CD8-positive, alpha-beta memory T cell (primary cell): ENCODE results near the gene TFF3. TPM values are rescaled to one million over a fixed set of nuclear protein-coding genes. Genes with fewer than 3 reads are reported as not detected.

Experiments
- CTCF ChIA-PET: fragments of 350-600 bp; sonication (Branson Sonifier 250); formaldehyde crosslinking; loops from one replicate; lab custom pipeline; 2021; ENCODE audit warnings: antibody characterized with exemption; lab: Charles Lee
- POLR2A ChIA-PET: fragments of 350-600 bp; sonication (Branson Sonifier 250); formaldehyde crosslinking; loops from one replicate; lab custom pipeline; 2021; ENCODE audit warnings: antibody characterized with exemption; lab: Charles Lee
- DNase-seq, 5 donors: peaks; one replicate each; pipeline versions ENCODE4 v3.0.0 to v3.0.0-alpha.2; 2020 to 2022; ENCODE audit warnings: mixed read lengths in 1 of 5
- H3K27ac ChIP-seq: one replicate; pipeline ENCODE4 v1.7.0; 2013; ENCODE audit warnings: low read depth, mild to moderate bottlenecking, low read length, moderate library complexity
- H3K27me3 ChIP-seq: 2 replicates; pipeline ENCODE4 v1.7.0; 2013; ENCODE audit warnings: low read length, mild to moderate bottlenecking; ENCODE audit not compliant: insufficient read depth, poor library complexity, severe bottlenecking
- H3K36me3 ChIP-seq: 2 replicates; pipeline ENCODE4 v1.7.0; 2013; ENCODE audit warnings: mild to moderate bottlenecking, low read length, moderate library complexity; ENCODE audit not compliant: insufficient read depth
- H3K4me1 ChIP-seq: 2 replicates; pipeline ENCODE4 v1.7.0; 2013; ENCODE audit warnings: mild to moderate bottlenecking, low read length, moderate library complexity; ENCODE audit not compliant: insufficient read depth
- H3K4me3 ChIP-seq: 2 replicates; pipeline ENCODE4 v1.7.0; 2013; ENCODE audit warnings: mild to moderate bottlenecking, low read length
- H3K9me3 ChIP-seq: 2 replicates; pipeline ENCODE4 v1.7.0; 2013; ENCODE audit warnings: mild to moderate bottlenecking, low read length
- H3K27ac Mint-ChIP-seq, 8 donors: one replicate each; pipeline ENCODE4 v1.8.0; 2020 to 2021; ENCODE audit warnings: mixed read lengths in 8 of 8, mild to moderate bottlenecking in 6 of 8, inconsistent platforms in 3 of 8, moderate library complexity in 3 of 8
- H3K27me3 Mint-ChIP-seq, 2 donors: one replicate each; pipeline ENCODE4 v1.8.0; 2020 to 2021; ENCODE audit warnings: mixed read lengths in 2 of 2, mild to moderate bottlenecking in 1 of 2, moderate library complexity in 1 of 2
- H3K36me3 Mint-ChIP-seq, 3 donors: one replicate each; pipeline ENCODE4 v1.8.0; 2020 to 2021; ENCODE audit warnings: mixed read lengths in 3 of 3, inconsistent platforms in 1 of 3, mild to moderate bottlenecking in 1 of 3
- H3K4me1 Mint-ChIP-seq, 3 donors: one replicate each; pipeline ENCODE4 v1.8.0; 2020 to 2021; ENCODE audit warnings: mixed read lengths in 3 of 3, inconsistent platforms in 1 of 3, mild to moderate bottlenecking in 1 of 3
- H3K4me3 Mint-ChIP-seq, 7 donors: one replicate each; pipeline ENCODE4 v1.8.0; 2020 to 2021; ENCODE audit warnings: mixed read lengths in 7 of 7, mild to moderate bottlenecking in 6 of 7, moderate library complexity in 4 of 7, inconsistent platforms in 2 of 7
- H3K9me3 Mint-ChIP-seq, 5 donors: one replicate each; pipeline ENCODE4 v1.8.0; 2020 to 2022; ENCODE audit warnings: mixed read lengths in 5 of 5, mild to moderate bottlenecking in 3 of 5, moderate library complexity in 2 of 5, inconsistent platforms in 1 of 5
- polyA plus RNA-seq: library from polyadenylated mRNA; unstranded; fragments of 300-500 nt; fragmentation: Illumina TruSeq; gene quantifications from one replicate; pipeline ENCODE4 v1.2.3, GENCODE V29; 2021
- total RNA-seq, 2 experiments: library from RNA; stranded (reverse); gene quantifications; one replicate each; pipeline ENCODE4 v1.2.3, GENCODE V29; 2021

TFF3 gene
- total and polyA plus RNA-seq, 3 experiments from 2014 or later: not detected

DNA sequence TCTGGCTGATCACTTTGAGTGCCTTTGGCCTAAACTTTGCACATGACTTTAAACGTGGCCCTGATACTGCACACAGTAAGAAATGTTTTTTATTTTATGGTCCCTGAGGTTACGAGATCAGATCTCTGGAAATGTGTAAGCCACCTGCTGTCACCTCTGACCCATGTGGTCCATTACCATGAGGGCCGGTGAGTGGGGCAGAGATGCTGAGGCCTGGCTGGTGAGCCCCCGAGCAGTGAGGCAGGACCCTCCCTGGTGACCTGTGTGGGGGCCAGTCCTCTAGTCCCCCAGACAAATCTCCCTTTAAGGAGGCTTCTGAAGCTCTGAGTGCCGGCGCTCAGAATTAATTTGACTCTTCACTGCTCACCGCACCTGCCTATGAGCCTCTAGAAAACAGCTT is 12.4 kb downstream of the TFF3 start:
- H3K4me1 Mint-ChIP-seq: peaks cover 0 to 10% (median 4%) of the 10 kb centered on the region in 3 donors
- H3K27ac Mint-ChIP-seq: no peak overlapping the region
- no peaks in the 10 kb centered on the region for H3K9me3 ChIP-seq
- no peaks in the 10 kb centered on the region for H3K27me3 ChIP-seq
- no peaks in the 10 kb centered on the region for H3K9me3 Mint-ChIP-seq
- CTCF ChIA-PET: no interaction called here
- H3K36me3 Mint-ChIP-seq: peaks cover 0 to 5% (median 0%) of the 10 kb centered on the region in 3 donors
- POLR2A ChIA-PET: no interaction called here
- H3K4me3 Mint-ChIP-seq: no peak overlapping the region
- H3K4me1 ChIP-seq: peaks cover 9% of the 10 kb centered on the region
- no peak overlapping the region for H3K27ac ChIP-seq
- H3K4me3 ChIP-seq: no peak overlapping the region
- H3K36me3 ChIP-seq: no peaks in the 10 kb centered on the region
- DNase-seq: no peak
- peaks cover 9 to 18% of the 10 kb centered on the region in 2 donors for H3K27me3 Mint-ChIP-seq

DNA sequence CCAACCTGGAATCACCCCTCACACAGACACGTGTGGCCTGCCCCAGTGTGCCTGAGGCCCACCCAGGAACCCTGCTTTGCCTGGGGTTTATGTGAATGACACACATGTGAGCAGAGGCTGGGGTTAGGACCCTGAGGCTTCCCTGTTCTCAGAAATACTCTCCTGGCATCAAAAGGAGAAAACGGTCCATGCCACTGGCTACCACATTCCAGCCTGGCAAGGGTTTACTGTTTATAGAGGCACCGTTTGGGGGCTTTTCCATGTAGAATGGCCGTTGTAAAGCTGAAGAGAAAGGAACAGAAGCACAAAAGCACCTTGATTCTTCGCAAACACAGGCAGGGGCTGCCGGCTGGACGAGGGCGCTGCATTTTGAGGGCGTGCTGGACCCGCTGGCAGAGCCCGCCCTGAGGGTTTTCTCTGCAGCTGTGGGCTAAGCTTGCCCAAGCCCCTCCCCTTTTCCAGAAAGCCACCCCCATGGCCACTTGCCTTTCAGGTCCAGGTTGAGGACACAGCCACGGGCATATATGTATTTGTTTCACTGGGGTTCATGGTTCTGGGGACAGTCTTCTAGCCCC is 13.0 kb downstream of the TFF3 start:
- Mint-ChIP-seq H3K4me1 (peaks cover 0 to 10% (median 4%) of the 10 kb centered on the region in 3 donors), H3K27ac (peak overlapping the region in 1 of 8 donors; percentile 46), H3K27me3 (peaks cover 4 to 11% of the 10 kb centered on the region in 2 donors), H3K4me3 (no peak overlapping the region), H3K36me3 (peaks cover 0 to 11% (median 3%) of the 10 kb centered on the region in 3 donors), H3K9me3 (no peaks in the 10 kb centered on the region)
- Histone ChIP-seq H3K27ac (no peak overlapping the region), H3K9me3 (no peaks in the 10 kb centered on the region), H3K4me3 (no peak overlapping the region), H3K27me3 (no peaks in the 10 kb centered on the region), H3K4me1 (peaks cover 9% of the 10 kb centered on the region), H3K36me3 (no peaks in the 10 kb centered on the region)
- no peak for DNase-seq
- ChIA-PET POLR2A (no interaction called here), CTCF (interaction anchor here (1.1 kb wide), 1 partner anchor 43 kb away, joined by 3 read pairs; no protein-coding TSS in a partner anchor)

DNA sequence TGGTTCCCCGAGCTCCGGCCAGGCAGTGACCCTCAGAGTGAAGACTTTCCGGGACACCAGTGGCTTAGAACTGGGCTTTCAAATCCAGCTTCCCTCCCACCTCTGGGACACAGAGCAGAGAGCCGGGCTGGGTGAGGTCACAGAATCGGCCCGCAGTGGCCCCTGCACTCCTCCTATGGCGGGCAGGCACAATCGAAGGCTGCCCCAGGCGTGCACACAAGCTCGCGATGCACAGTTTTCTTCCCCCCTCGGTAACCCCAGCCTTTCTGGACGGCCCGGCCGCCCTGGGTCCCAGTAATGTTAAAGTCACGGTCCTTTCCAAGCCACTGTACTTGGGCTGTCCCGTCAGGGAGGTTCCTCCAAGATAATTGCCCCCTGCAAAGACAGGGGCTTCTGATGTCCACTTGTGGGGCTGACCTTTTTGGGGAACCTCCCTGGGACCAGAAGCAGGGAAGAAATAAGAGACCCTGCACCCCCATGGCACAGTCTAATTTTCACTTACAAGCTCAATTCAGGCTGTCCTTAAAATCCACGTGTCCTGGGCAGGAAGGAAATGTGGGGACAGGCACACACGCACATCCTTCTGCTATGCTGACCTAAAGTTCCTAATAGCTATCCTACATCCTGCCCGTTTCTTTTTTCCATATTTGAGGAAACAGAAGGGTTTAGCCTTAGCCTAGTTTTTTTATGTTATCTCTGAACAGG is 13.7 kb downstream of the TFF3 start:
- H3K9me3 ChIP-seq: no peaks in the 10 kb centered on the region
- Mint-ChIP-seq H3K27me3 (peaks cover 0 to 5% of the 10 kb centered on the region in 2 donors), H3K36me3 (peaks cover 0 to 17% (median 4%) of the 10 kb centered on the region in 3 donors), H3K27ac (peak overlapping the region in 1 of 8 donors; percentile 46), H3K9me3 (no peaks in the 10 kb centered on the region), H3K4me3 (no peak overlapping the region), H3K4me1 (peaks cover 0 to 10% (median 4%) of the 10 kb centered on the region in 3 donors)
- DNase-seq: no peak
- ChIA-PET POLR2A (no interaction called here), CTCF (interaction anchor here (1.1 kb wide), 1 partner anchor 42 kb away, joined by 3 read pairs; no protein-coding TSS in a partner anchor)
- H3K27ac ChIP-seq: no peak overlapping the region
- H3K4me3 ChIP-seq: no peak overlapping the region
- peaks cover 9% of the 10 kb centered on the region for H3K4me1 ChIP-seq
- H3K36me3 ChIP-seq: no peaks in the 10 kb centered on the region
- no peaks in the 10 kb centered on the region for H3K27me3 ChIP-seq

DNA sequence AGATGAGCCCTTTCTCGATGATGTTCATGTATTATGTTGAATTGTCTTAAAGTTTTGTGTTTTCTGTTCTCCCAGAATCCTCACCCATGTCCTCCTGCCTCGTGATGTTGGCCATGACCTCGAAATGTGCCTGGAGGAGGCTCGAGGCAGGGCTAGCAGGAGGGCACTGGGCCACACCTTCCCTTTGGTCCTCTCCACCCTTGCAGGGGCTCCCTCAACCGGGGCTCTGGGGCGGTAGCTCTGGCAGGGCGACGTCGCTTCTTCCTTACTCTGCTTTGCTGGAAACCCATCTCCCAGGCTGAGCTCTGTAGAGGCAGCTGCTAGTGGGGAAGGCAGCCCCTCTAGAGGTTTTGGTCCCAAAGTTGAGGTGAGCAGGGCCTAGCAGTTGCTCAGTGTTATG is 14.3 kb downstream of the TFF3 start:
- peak overlapping the region in 1 of 8 donors; percentile 27 for H3K27ac Mint-ChIP-seq
- H3K4me3 Mint-ChIP-seq: no peak overlapping the region
- peaks cover 0 to 3% of the 10 kb centered on the region in 2 donors for H3K27me3 Mint-ChIP-seq
- H3K36me3 Mint-ChIP-seq: peaks cover under 1 to 23% (median 4%) of the 10 kb centered on the region in 3 donors
- no peak overlapping the region for H3K27ac ChIP-seq
- H3K4me1 ChIP-seq: peaks cover 9% of the 10 kb centered on the region
- H3K9me3 Mint-ChIP-seq: no peaks in the 10 kb centered on the region
- no peaks in the 10 kb centered on the region for H3K9me3 ChIP-seq
- ChIA-PET CTCF (interaction anchor here (1.1 kb wide), 1 partner anchor 41 kb away, joined by 3 read pairs; no protein-coding TSS in a partner anchor), POLR2A (no interaction called here)
- no peak for DNase-seq
- no peaks in the 10 kb centered on the region for H3K36me3 ChIP-seq
- no peak overlapping the region for H3K4me3 ChIP-seq
- H3K27me3 ChIP-seq: no peaks in the 10 kb centered on the region
- H3K4me1 Mint-ChIP-seq: peaks cover 0 to 10% (median 4%) of the 10 kb centered on the region in 3 donors

DNA sequence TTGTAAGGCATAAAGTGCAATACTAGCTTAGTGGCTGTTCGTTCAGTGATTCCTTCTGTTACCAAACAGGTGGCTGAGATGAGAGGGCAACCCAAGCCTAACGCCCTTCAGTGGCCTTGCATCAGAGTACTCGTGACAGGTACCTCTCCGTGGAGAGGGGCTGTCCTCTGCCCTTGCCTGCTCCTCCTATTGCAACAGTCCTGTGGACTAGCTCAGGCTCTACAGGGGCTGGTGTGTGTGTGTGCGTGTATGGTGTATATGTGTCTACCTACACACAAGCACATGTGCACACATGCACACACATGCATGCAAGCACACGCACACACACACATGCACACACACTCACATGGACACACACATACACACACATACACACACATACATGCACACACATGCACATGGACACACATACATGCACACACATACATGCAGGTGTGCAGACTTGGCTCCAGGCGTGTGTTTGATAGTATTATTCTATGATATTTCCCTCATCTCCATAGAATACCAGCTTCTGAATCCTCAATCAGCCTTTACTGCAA is 15.1 kb downstream of the TFF3 start:
- no peak overlapping the region for H3K27ac ChIP-seq
- ChIA-PET CTCF (no interaction called here), POLR2A (no interaction called here)
- no peaks in the 10 kb centered on the region for H3K9me3 ChIP-seq
- no peaks in the 10 kb centered on the region for H3K27me3 Mint-ChIP-seq
- H3K27ac Mint-ChIP-seq: no peak overlapping the region
- no peak overlapping the region for H3K4me3 Mint-ChIP-seq
- H3K27me3 ChIP-seq: no peaks in the 10 kb centered on the region
- H3K4me3 ChIP-seq: no peak overlapping the region
- peaks cover 8 to 30% (median 11%) of the 10 kb centered on the region in 3 donors for H3K36me3 Mint-ChIP-seq
- peaks cover 9% of the 10 kb centered on the region for H3K4me1 ChIP-seq
- no peaks in the 10 kb centered on the region for H3K9me3 Mint-ChIP-seq
- no peak for DNase-seq
- no peaks in the 10 kb centered on the region for H3K36me3 ChIP-seq
- H3K4me1 Mint-ChIP-seq: peaks cover 0 to 10% (median 4%) of the 10 kb centered on the region in 3 donors

DNA sequence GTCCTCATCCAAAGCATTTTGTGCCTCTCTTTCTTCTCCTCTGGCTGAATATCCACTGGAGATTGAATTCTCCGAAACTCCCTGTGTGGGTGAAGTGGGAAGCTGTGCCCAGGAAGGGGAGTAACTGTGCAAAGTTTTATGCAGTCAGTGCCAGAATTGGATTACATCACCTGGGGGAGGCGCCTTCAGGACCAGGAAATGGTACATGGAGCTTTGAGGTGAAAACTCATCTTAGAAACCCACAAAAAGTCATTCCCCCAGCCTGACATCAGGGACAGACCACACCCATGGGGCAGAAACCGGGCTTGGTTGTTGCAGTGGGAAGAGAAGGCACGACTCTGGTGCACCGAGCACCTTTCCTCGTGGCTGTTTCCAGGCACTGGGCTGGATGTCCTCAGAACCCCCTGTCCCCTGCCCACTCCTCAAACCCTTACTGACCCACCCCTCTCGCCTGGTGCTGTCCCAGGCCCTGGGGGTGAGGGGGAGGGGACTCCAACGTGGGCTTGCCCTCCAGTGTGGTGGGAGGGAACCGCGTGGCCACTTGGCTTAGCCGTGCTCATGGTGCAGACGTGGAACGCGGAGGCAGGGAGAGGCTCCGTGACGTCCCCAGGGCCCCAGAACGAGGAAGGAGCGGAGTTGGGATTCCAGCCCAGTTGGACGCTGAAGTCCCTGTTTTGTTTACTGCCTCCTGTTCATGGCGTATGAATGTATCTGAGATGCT is 15.7 kb downstream of the TFF3 start:
- Mint-ChIP-seq H3K4me1 (peaks cover 0 to 10% (median 4%) of the 10 kb centered on the region in 3 donors), H3K9me3 (no peaks in the 10 kb centered on the region), H3K36me3 (peaks cover 8 to 30% (median 15%) of the 10 kb centered on the region in 3 donors), H3K27me3 (no peaks in the 10 kb centered on the region), H3K27ac (peak overlapping the region in 1 of 8 donors; percentile 42), H3K4me3 (no peak overlapping the region)
- no peaks in the 10 kb centered on the region for H3K36me3 ChIP-seq
- ChIA-PET CTCF (no interaction called here), POLR2A (no interaction called here)
- DNase-seq: no peak
- no peaks in the 10 kb centered on the region for H3K9me3 ChIP-seq
- no peak overlapping the region for H3K4me3 ChIP-seq
- no peak overlapping the region for H3K27ac ChIP-seq
- peaks cover 9% of the 10 kb centered on the region for H3K4me1 ChIP-seq
- no peaks in the 10 kb centered on the region for H3K27me3 ChIP-seq

DNA sequence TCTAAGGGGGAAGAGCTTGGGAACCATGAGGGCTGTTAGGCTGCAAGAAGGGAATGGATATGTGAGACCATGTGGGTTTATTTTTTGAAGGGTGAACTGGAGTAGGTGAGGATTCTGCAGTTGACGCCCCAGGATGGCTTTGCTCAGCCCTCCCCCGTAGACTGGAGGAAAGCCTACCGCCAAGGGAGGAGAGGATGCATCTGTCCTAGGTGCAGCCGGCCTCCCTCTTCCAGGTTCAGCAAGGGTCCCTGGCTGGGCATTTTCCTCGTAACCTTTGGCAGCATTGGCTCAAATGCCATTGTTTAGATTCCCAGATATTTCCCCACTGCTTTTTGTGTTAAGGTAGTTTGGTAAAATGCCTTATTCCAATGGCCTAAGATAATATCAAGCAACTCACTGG is 16.6 kb downstream of the TFF3 start:
- Histone ChIP-seq H3K9me3 (no peaks in the 10 kb centered on the region), H3K4me3 (no peak overlapping the region), H3K27me3 (no peaks in the 10 kb centered on the region), H3K36me3 (peaks cover under 1% of the 10 kb centered on the region), H3K27ac (no peak overlapping the region), H3K4me1 (peaks cover 9% of the 10 kb centered on the region)
- no peak overlapping the region for H3K4me3 Mint-ChIP-seq
- H3K4me1 Mint-ChIP-seq: peaks cover 0 to 10% (median 4%) of the 10 kb centered on the region in 3 donors
- H3K27ac Mint-ChIP-seq: peak overlapping the region in 2 of 8 donors; percentile 66 to 82
- H3K27me3 Mint-ChIP-seq: no peaks in the 10 kb centered on the region
- no peak for DNase-seq
- H3K9me3 Mint-ChIP-seq: no peaks in the 10 kb centered on the region
- ChIA-PET CTCF (no interaction called here), POLR2A (no interaction called here)
- peaks cover 8 to 30% (median 15%) of the 10 kb centered on the region in 3 donors for H3K36me3 Mint-ChIP-seq
